SU-DHL-6 (cell line): Measurements from ENCODE around the gene ATP2B2.

Source experiments
- H2AFZ ChIP-seq: fragments of 200-600 bp; sonication (generic); 2 replicates; pipeline ENCODE4 v1.6.1; 2014; ENCODE audit warnings: low read depth, mild to moderate bottlenecking, moderate library complexity, mixed read lengths, antibody characterized with exemption, low read length; ENCODE audit not compliant: severe bottlenecking
- H3F3A ChIP-seq: fragments of 200-600 bp; shearing (Covaris generic); 2 replicates; pipeline ENCODE4 v1.6.0; 2016; ENCODE audit warnings: antibody characterized with exemption, mild to moderate bottlenecking; ENCODE audit not compliant: insufficient read depth
- H3K27ac ChIP-seq: fragments of 200-600 bp; sonication (generic); 2 replicates; pipeline ENCODE4 v1.5.1; 2016; ENCODE audit warnings: low read depth, mild to moderate bottlenecking, low read length, moderate library complexity, mixed read lengths
- H3K27me3 ChIP-seq: fragments of 200-600 bp; sonication (generic), shearing (Covaris generic); 2 replicates; pipeline ENCODE4 v1.6.0; 2014; ENCODE audit warnings: mild to moderate bottlenecking, low read length
- H3K36me3 ChIP-seq: fragments of 200-600 bp; sonication (generic); 2 replicates; pipeline ENCODE4 v1.6.1; 2014; ENCODE audit warnings: mild to moderate bottlenecking, low read length, mixed read lengths
- H3K4me2 ChIP-seq: fragments of 300-600, 200-600 bp; shearing (Covaris generic), sonication (generic); 2 replicates; pipeline ENCODE4 v1.6.0; 2014; ENCODE audit warnings: low read length, low read depth, mild to moderate bottlenecking; ENCODE audit not compliant: poor library complexity, severe bottlenecking
- H3K4me3 ChIP-seq: fragments of 200-600 bp; sonication (generic); 2 replicates; pipeline ENCODE4 v1.5.1; 2014; ENCODE audit warnings: antibody characterized with exemption, low read length, mild to moderate bottlenecking, mixed read lengths; ENCODE audit not compliant: insufficient read depth, poor library complexity, severe bottlenecking
- H3K79me2 ChIP-seq: fragments of 200-600 bp; sonication (generic); 2 replicates; pipeline ENCODE4 v1.6.1; 2014; ENCODE audit warnings: mild to moderate bottlenecking, low read length, moderate library complexity; ENCODE audit not compliant: insufficient read depth
- H3K9ac ChIP-seq: fragments of 200-600 bp; sonication (generic); 2 replicates; pipeline ENCODE4 v1.7.0; 2014; ENCODE audit warnings: mild to moderate bottlenecking, low read length
- H3K9me2 ChIP-seq: fragments of 200-600 bp; sonication (generic); replicated peaks from 2 replicates; pipeline ENCODE4 v1.6.1; 2014; ENCODE audit warnings: low read length; ENCODE audit not compliant: insufficient read depth
- H3K9me3 ChIP-seq: fragments of 200-600 bp; sonication (generic); 2 replicates; pipeline ENCODE4 v1.6.1; 2014; ENCODE audit warnings: low read length, mixed read lengths; ENCODE audit not compliant: insufficient read depth
- H4K20me1 ChIP-seq: fragments of 200-600 bp; sonication (generic); 2 replicates; pipeline ENCODE4 v1.6.1; 2014; ENCODE audit warnings: low read depth, mild to moderate bottlenecking, antibody characterized with exemption, low read length, moderate library complexity, mixed read lengths
- EZH2phosphoT487 ChIP-seq: fragments of 200-600 bp; sonication (generic), shearing (Covaris generic); conservative IDR thresholded peaks from 2 replicates; pipeline ENCODE4 v1.6.1; 2018; ENCODE audit warnings: mild to moderate bottlenecking, antibody characterized with exemption, low read length, moderate library complexity, mixed read lengths
- TF ChIP-seq, protein P1 (sequence below): fragments of 200-600 bp; sonication (generic); IDR thresholded peaks from one replicate; pipeline ENCODE4 v1.5.1; 2017; ENCODE audit warnings: antibody characterized with exemption, mild to moderate bottlenecking, low read length, moderate library complexity; ENCODE audit not compliant: insufficient read depth, poor library complexity, severe bottlenecking

Gene ATP2B2

DNA sequence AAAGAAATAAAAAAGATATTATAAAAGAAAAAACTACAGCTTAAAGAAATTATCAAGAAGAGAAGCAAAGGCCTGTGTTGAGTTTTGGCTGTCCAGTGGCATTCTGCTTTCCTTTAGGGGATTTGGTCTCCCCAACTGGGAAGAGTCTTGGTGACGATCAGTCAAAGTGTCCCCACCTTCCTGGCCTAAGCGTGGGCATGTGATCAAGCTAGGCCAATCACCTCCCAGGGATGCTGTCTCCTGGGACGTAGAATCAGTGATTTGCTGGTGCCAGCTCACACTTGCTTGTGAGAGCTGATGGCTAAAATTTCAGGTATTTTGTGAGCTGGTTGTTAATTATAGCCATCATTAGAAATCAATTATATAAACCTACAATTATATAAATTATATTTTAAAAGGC is 69.5 kb downstream of the ATP2B2 start:
- H3K9me3 ChIP-seq: no peaks in the 10 kb centered on the region
- H3K4me2 ChIP-seq: no peak overlapping the region
- no peak overlapping the region for H3K4me3 ChIP-seq
- no peak overlapping the region for H2AFZ ChIP-seq
- no peak overlapping the region for H3K27ac ChIP-seq
- H3K27me3 ChIP-seq: no peaks in the 10 kb centered on the region
- H3K9me2 ChIP-seq: no peaks in the 10 kb centered on the region
- no peaks in the 10 kb centered on the region for H3F3A ChIP-seq
- no peaks in the 10 kb centered on the region for H4K20me1 ChIP-seq
- TF ChIP-seq, protein P1, sequence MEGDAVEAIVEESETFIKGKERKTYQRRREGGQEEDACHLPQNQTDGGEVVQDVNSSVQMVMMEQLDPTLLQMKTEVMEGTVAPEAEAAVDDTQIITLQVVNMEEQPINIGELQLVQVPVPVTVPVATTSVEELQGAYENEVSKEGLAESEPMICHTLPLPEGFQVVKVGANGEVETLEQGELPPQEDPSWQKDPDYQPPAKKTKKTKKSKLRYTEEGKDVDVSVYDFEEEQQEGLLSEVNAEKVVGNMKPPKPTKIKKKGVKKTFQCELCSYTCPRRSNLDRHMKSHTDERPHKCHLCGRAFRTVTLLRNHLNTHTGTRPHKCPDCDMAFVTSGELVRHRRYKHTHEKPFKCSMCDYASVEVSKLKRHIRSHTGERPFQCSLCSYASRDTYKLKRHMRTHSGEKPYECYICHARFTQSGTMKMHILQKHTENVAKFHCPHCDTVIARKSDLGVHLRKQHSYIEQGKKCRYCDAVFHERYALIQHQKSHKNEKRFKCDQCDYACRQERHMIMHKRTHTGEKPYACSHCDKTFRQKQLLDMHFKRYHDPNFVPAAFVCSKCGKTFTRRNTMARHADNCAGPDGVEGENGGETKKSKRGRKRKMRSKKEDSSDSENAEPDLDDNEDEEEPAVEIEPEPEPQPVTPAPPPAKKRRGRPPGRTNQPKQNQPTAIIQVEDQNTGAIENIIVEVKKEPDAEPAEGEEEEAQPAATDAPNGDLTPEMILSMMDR: no peak
- no peak for TF ChIP-seq EZH2phosphoT487
- no peaks in the 10 kb centered on the region for H3K36me3 ChIP-seq
- H3K79me2 ChIP-seq: no peaks in the 10 kb centered on the region
- H3K9ac ChIP-seq: no peak overlapping the region

DNA sequence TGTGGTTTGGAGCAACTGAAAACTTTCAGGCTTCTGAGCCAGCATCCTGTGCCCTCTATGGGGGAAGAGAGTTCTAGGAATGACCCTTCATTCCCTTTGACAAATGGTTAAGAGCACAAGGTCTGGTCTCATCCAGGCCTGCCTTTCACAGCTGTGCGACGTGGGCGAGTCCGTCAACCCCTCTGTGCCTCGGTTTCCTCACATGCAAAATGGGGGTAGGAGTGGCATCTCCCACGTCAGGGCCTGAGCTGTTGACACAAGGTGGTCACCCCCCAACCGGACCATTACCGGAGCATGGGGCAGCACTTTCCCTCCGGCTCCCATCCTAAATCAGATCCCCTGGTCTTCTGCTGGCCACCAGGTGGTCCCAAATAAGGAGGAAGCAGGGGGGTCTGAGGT is 70.4 kb downstream of the ATP2B2 start:
- no peak overlapping the region for H3K4me3 ChIP-seq
- H3K9ac ChIP-seq: no peak overlapping the region
- no peaks in the 10 kb centered on the region for H3K27me3 ChIP-seq
- H4K20me1 ChIP-seq: no peaks in the 10 kb centered on the region
- no peaks in the 10 kb centered on the region for H3K9me2 ChIP-seq
- H3K9me3 ChIP-seq: no peaks in the 10 kb centered on the region
- H3K79me2 ChIP-seq: no peaks in the 10 kb centered on the region
- TF ChIP-seq, protein P1: no peak
- TF ChIP-seq EZH2phosphoT487: no peak
- no peaks in the 10 kb centered on the region for H3F3A ChIP-seq
- no peak overlapping the region for H2AFZ ChIP-seq
- no peaks in the 10 kb centered on the region for H3K36me3 ChIP-seq
- no peak overlapping the region for H3K4me2 ChIP-seq
- no peak overlapping the region for H3K27ac ChIP-seq

GRCh38 chr3:10434144-10434937 is 71.0 kb downstream of the ATP2B2 start:
- no peaks in the 10 kb centered on the region for H3K27me3 ChIP-seq

More at GRCh38 chr3:10434144-10434937, 71.0 kb downstream of the ATP2B2 start:
- Histone ChIP-seq H3K79me2 (no peaks in the 10 kb centered on the region), H3K9ac (no peak overlapping the region), H4K20me1 (no peaks in the 10 kb centered on the region), H3K9me3 (no peaks in the 10 kb centered on the region), H3K9me2 (no peaks in the 10 kb centered on the region), H2AFZ (no peak overlapping the region), H3K4me3 (no peak overlapping the region), H3K27ac (no peak overlapping the region), H3K4me2 (no peak overlapping the region), H3K36me3 (no peaks in the 10 kb centered on the region), H3F3A (no peaks in the 10 kb centered on the region)
- TF ChIP-seq, protein P1: no peak
- TF ChIP-seq EZH2phosphoT487: no peak
